OCI-LY1 (cell line): ENCODE measurements around the gene C1orf105.

ENCODE experiments used
- CTCF ChIP-seq: fragments of 200-600 bp; sonication (generic), shearing (Covaris generic); IDR thresholded peaks from 2 replicates; pipeline ENCODE4 v1.5.1; 2017; ENCODE audit warnings: mild to moderate bottlenecking, antibody characterized with exemption, low read length, moderate library complexity, mixed read lengths
- EZH2 ChIP-seq: fragments of 200-600 bp; sonication (generic), shearing (Covaris generic); IDR thresholded peaks from 2 replicates; pipeline ENCODE4 v1.8.0; 2017; ENCODE audit warnings: borderline replicate concordance, mixed run types, mild to moderate bottlenecking, antibody characterized with exemption, low read length, moderate library complexity, mixed read lengths

DNA sequence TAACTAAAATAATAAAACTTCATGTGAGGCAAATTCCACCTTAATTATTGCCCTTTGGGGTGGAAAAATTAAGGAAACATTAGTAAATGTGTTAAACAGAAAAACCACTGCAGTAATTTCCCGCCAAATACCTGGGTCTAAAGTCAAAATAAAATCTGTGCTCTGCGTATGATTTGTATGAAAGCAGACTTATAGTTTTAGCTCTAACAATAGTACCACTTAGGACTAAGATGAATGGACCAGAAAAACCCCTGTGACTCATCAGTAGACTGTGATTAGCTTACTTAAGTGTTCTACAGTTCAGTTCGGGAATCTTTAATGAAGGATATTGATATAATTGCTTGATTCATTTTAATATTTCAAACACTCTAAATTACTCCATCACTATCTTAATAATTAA is 23.3 kb upstream of the C1orf105 start:
- TF ChIP-seq CTCF (no peak), EZH2 (no peak)
